Esophagus squamous epithelium (tissue), 5 donors: ENCODE data around the gene TRANK1. TPM values are rescaled to one million over a fixed set of nuclear protein-coding genes. Genes with fewer than 3 reads are reported as not detected.

Experiments
- DNase-seq: peaks from one replicate; lab custom pipeline; 2025; lab: John Stamatoyannopoulos, UW
- H3K27ac ChIP-seq, 4 donors: fragments of 200-600 bp; sonication (generic); one replicate each; pipeline ENCODE4 v1.5.1; 2016 to 2019; ENCODE audit warnings: mild to moderate bottlenecking in 1 of 4
- H3K27me3 ChIP-seq, 4 donors: fragments of 200-600 bp; sonication (generic); 1 replicate in 3 of 4; 2 replicates in 1 of 4; pipeline versions ENCODE4 v1.5.1 to v1.6.0; 2017 to 2021; ENCODE audit warnings: antibody characterized with exemption in 1 of 4
- H3K36me3 ChIP-seq, 3 donors: fragments of 200-600 bp; sonication (generic); one replicate each; pipeline ENCODE4 v1.5.1; 2016 to 2019
- H3K4me1 ChIP-seq, 3 donors: fragments of 200-600 bp; sonication (generic); one replicate each; pipeline ENCODE4 v1.5.1; 2017 to 2019
- H3K4me3 ChIP-seq, 4 donors: fragments of 200-600 bp; sonication (generic); 1 replicate in 3 of 4; 2 replicates in 1 of 4; pipeline ENCODE4 v1.5.1; 2016 to 2019; ENCODE audit warnings: mild to moderate bottlenecking in 2 of 4, moderate library complexity in 1 of 4
- H3K9me3 ChIP-seq, 3 donors: fragments of 200-600 bp; sonication (generic); one replicate each; pipeline ENCODE4 v1.5.1; 2016 to 2019
- CTCF ChIP-seq, 6 experiments: fragments of 450-650 bp in 4 of 6; fragments of 200-600 bp in 2 of 6; sonication (generic) in 2 of 6; IDR thresholded peaks; one replicate each; pipeline ENCODE4 v1.5.1; 2016 to 2019; ENCODE audit warnings: antibody characterized with exemption in 6 of 6, mild to moderate bottlenecking in 4 of 6, moderate library complexity in 4 of 6
- POLR2A ChIP-seq, 4 donors: fragments of 450-650 bp; IDR thresholded peaks; one replicate each; pipeline ENCODE4 v1.6.1; 2017; ENCODE audit warnings: antibody characterized with exemption in 4 of 4, mild to moderate bottlenecking in 4 of 4, moderate library complexity in 3 of 4
- WGBS, 2 donors: methylation state at CpG; one replicate each; pipeline ENCODE4 v1.1.5; 2018; 5-methylcytosine and 5-hydroxymethylcytosine counted together
- intact Hi-C: fragments of 100-400 bp; cut with DNase I; formaldehyde crosslinking; loops from one replicate; pipeline ENCODE4 v1.15.0; 2022
- total RNA-seq, 4 donors: library from RNA; depleted of rRNA; stranded (reverse); fragments of >200 nt; gene quantifications; one replicate each; pipeline ENCODE4 v1.1.0, GENCODE V29; 2016
- donor health status: DM: yes; HTN: yes; CAD: no.

The TRANK1 gene
- total RNA-seq, 4 donors from 2014 or later = 1.8 to 6.3 (median 3.7) TPM

- intact Hi-C loops = no loop called here
- no peak overlapping the region for H3K4me3 ChIP-seq
- no peak overlapping the region for H3K27ac ChIP-seq
- H3K27me3 ChIP-seq = no peaks in the 10 kb centered on the region
- WGBS, 2 donors = 86 to 94% methylated on average over 1 of the region's 1 CpG
- no peaks in the 10 kb centered on the region for H3K36me3 ChIP-seq
- no peak for TF ChIP-seq POLR2A (IDR thresholded peaks at IDR 0.05)
- TF ChIP-seq CTCF (IDR thresholded peaks at IDR 0.05) = no peak
- DNase-seq = no peak
- H3K9me3 ChIP-seq = no peaks in the 10 kb centered on the region
- peaks cover 0 to 12% (median 0%) of the 10 kb centered on the region in 3 donors for H3K4me1 ChIP-seq
Measured at GRCh38 chr3:36973139-36973538, 28.3 kb upstream of the TRANK1 start.

GRCh38 chr3:36972163-36972562 lies 27.3 kb upstream of the TRANK1 start:
- intact Hi-C loops = no loop called here
- Histone ChIP-seq H3K4me3 (no peak overlapping the region), H3K4me1 (peaks cover 0 to 12% (median 0%) of the 10 kb centered on the region in 3 donors), H3K9me3 (no peaks in the 10 kb centered on the region), H3K27ac (no peak overlapping the region), H3K36me3 (no peaks in the 10 kb centered on the region), H3K27me3 (no peaks in the 10 kb centered on the region)
- 95 to 100% methylated on average over 2 of the region's 2 CpGs for WGBS, 2 donors
- DNase-seq = no peak
- no peak for TF ChIP-seq POLR2A (IDR thresholded peaks at IDR 0.05)
- TF ChIP-seq CTCF (IDR thresholded peaks at IDR 0.05) = no peak

- peaks cover 0 to 12% (median 0%) of the 10 kb centered on the region in 3 donors for H3K4me1 ChIP-seq
- WGBS, 2 donors = 20 to 25% methylated on average over 4 of the region's 4 CpGs
- intact Hi-C loops = no loop called here
- DNase-seq = no peak
- H3K36me3 ChIP-seq = no peaks in the 10 kb centered on the region
- TF ChIP-seq POLR2A (IDR thresholded peaks at IDR 0.05) (no peak), CTCF (IDR thresholded peaks at IDR 0.05) (no peak)
- no peak overlapping the region for H3K27ac ChIP-seq
- H3K9me3 ChIP-seq = no peaks in the 10 kb centered on the region
- no peaks in the 10 kb centered on the region for H3K27me3 ChIP-seq
- H3K4me3 ChIP-seq = no peak overlapping the region
Measured at GRCh38 chr3:36969540-36970432, 24.9 kb upstream of the TRANK1 start.

GRCh38 chr3:36969085-36969484 lies 24.2 kb upstream of the TRANK1 start:
- intact Hi-C loops = no loop called here
- Histone ChIP-seq H3K9me3 (no peaks in the 10 kb centered on the region), H3K27me3 (no peaks in the 10 kb centered on the region), H3K27ac (no peak overlapping the region), H3K4me1 (peaks cover 0 to 12% (median 0%) of the 10 kb centered on the region in 3 donors), H3K36me3 (no peaks in the 10 kb centered on the region), H3K4me3 (no peak overlapping the region)
- 66 to 79% methylated on average over 4 of the region's 4 CpGs for WGBS, 2 donors
- TF ChIP-seq CTCF (IDR thresholded peaks at IDR 0.05) = no peak
- no peak for TF ChIP-seq POLR2A (IDR thresholded peaks at IDR 0.05)
- no peak for DNase-seq

GRCh38 chr3:36965440-36965839 lies 20.6 kb upstream of the TRANK1 start:
- intact Hi-C loops = no loop called here
- DNase-seq = no peak
- Histone ChIP-seq H3K4me1 (peaks cover 0 to 12% (median 0%) of the 10 kb centered on the region in 3 donors), H3K4me3 (no peak overlapping the region), H3K27ac (no peak overlapping the region), H3K27me3 (no peaks in the 10 kb centered on the region), H3K9me3 (no peaks in the 10 kb centered on the region), H3K36me3 (no peaks in the 10 kb centered on the region)
- WGBS, 2 donors = 74 to 78% methylated on average over 3 of the region's 3 CpGs
- TF ChIP-seq CTCF (IDR thresholded peaks at IDR 0.05) = no peak
- TF ChIP-seq POLR2A (IDR thresholded peaks at IDR 0.05) = no peak
